Stomach (tissue), 19 donors: ENCODE results near the gene PRMT1. TPM values are rescaled to one million over a fixed set of nuclear protein-coding genes. Genes with fewer than 3 reads are reported as not detected.

Source experiments
- DNase-seq, 2 donors: peaks; one replicate each; pipeline versions ENCODE4 v3.0.0 to v3.0.0-alpha.2; 2013 to 2019
- H3K27ac ChIP-seq, 5 donors: fragments of 200-600 bp in 4 of 5; sonication (generic) in 4 of 5; one replicate each; pipeline ENCODE4 v1.5.1; 2013 to 2019; ENCODE audit warnings: mild to moderate bottlenecking in 1 of 5, moderate library complexity in 1 of 5
- H3K27me3 ChIP-seq, 3 donors: fragments of 200-600 bp; sonication (generic); one replicate each; pipeline ENCODE4 v1.5.1; 2017 to 2019; ENCODE audit warnings: mixed run types in 1 of 3
- H3K36me3 ChIP-seq, 4 donors: fragments of 200-600 bp; sonication (generic); 1 replicate in 3 of 4; 2 replicates in 1 of 4; pipeline ENCODE4 v1.5.1; 2016 to 2019
- H3K4me1 ChIP-seq, 4 donors: fragments of 200-600 bp; sonication (generic); one replicate each; pipeline ENCODE4 v1.5.1; 2016 to 2019
- H3K4me3 ChIP-seq, 4 donors: fragments of 200-600 bp; sonication (generic) in 3 of 4; one replicate each; pipeline ENCODE4 v1.5.1; 2016 to 2019; ENCODE audit warnings: mild to moderate bottlenecking in 1 of 4
- H3K9me3 ChIP-seq, 4 donors: fragments of 200-600 bp; sonication (generic); one replicate each; pipeline ENCODE4 v1.5.1; 2016 to 2019
- CTCF ChIP-seq, 7 experiments: fragments of 450-650 bp in 4 of 7; fragments of 200-600 bp in 3 of 7; sonication (generic) in 3 of 7; IDR thresholded peaks; one replicate each; pipeline ENCODE4 v1.5.1; 2016 to 2019; ENCODE audit warnings: antibody characterized with exemption in 7 of 7, control low read depth in 2 of 7, mild to moderate bottlenecking in 1 of 7
- EP300 ChIP-seq: sonication (generic); formaldehyde crosslinking; IDR thresholded peaks from one replicate; pipeline ENCODE4 v1.6.1; 2017; ENCODE audit warnings: antibody characterized with exemption
- POLR2A ChIP-seq, 4 donors: fragments of 450-650 bp; IDR thresholded peaks; one replicate each; pipeline ENCODE4 v1.6.1; 2016; ENCODE audit warnings: antibody characterized with exemption in 4 of 4, control low read depth in 2 of 4, mild to moderate bottlenecking in 1 of 4, moderate library complexity in 1 of 4
- POLR2AphosphoS5 ChIP-seq, 3 donors: sonication (generic); formaldehyde crosslinking; IDR thresholded peaks; one replicate each; pipeline ENCODE4 v1.6.1; 2016; ENCODE audit warnings: antibody characterized with exemption in 3 of 3
- WGBS, 5 donors: extraction: QIAGEN DNeasy Blood & Tissue Kit in 3 of 5; methylation state at CpG; one replicate each; pipeline versions ENCODE4 v1.1.5 to v1.1.7; 2013 to 2018; 5-methylcytosine and 5-hydroxymethylcytosine counted together
- intact Hi-C: fragments of 100-400 bp; cut with DNase I; formaldehyde crosslinking; loops from one replicate; pipeline ENCODE4 v1.15.1; 2023; ENCODE audit warnings: low total_unique reads
- long read RNA-seq, 10 donors: transcript quantifications; one replicate each; lab custom pipeline, GENCODE V29; 2026
- polyA plus RNA-seq, 3 donors: library from polyadenylated mRNA; stranded (reverse); fragments of 200-250 nt; gene quantifications; one replicate each; pipeline ENCODE4 v1.2.3, GENCODE V29; 2013
- total RNA-seq, 5 donors: library from RNA; depleted of rRNA; stranded (reverse); fragments of >200 nt; gene quantifications; one replicate each; pipeline versions ENCODE4 v1.1.0 to v1.2.3, GENCODE V29; 2014 to 2016
- donor health status: healthy with polysubstance abuse.
- donor health status: Bipolar disorder and iron deficiency.
- donor health status: healthy.

Gene PRMT1
- total RNA-seq (100 to 1,000 TPM in 3 of 5 donors, 10 to 100 TPM in 2; 53.3 to 131 (median 104) TPM), polyA plus RNA-seq (100 to 1,000 TPM; 102 to 111 (median 111) TPM)
- long read RNA-seq, donor 1, transcript PRMT1-201 (10 exons, 1,393 nt) = major isoform, 27 of 30 reads
- long read RNA-seq, donor 1, partial matches to known transcripts = 0 of 30 reads
- long read RNA-seq, donor 1, other reads (novel, unspliced or antisense) = 0 of 30 reads
- long read RNA-seq, donor 2, transcript PRMT1-201 (10 exons, 1,393 nt) = major isoform, 35 of 40 reads
- long read RNA-seq, donor 2, partial matches to known transcripts = 0 of 40 reads
- long read RNA-seq, donor 2, other reads (novel, unspliced or antisense) = 0 of 40 reads
- long read RNA-seq, donor 3, transcript PRMT1-201 (10 exons, 1,393 nt) = major isoform, 25 of 44 reads
- long read RNA-seq, donor 3, partial matches to known transcripts = 15 of 44 reads
- long read RNA-seq, donor 3, other reads (novel, unspliced or antisense) = 0 of 44 reads
- long read RNA-seq, donor 4, transcript PRMT1-201 (10 exons, 1,393 nt) = major isoform, 7 of 7 reads
- long read RNA-seq, donor 4, partial matches to known transcripts = 0 of 7 reads
- long read RNA-seq, donor 4, other reads (novel, unspliced or antisense) = 0 of 7 reads
- long read RNA-seq, donor 5, transcript PRMT1-202 (11 exons, 1,327 nt) = minor isoform, 6 of 69 reads
- long read RNA-seq, donor 5, transcript PRMT1-201 (10 exons, 1,393 nt) = major isoform, 44 of 69 reads
- long read RNA-seq, donor 5, partial matches to known transcripts = 11 of 69 reads
- long read RNA-seq, donor 5, other reads (novel, unspliced or antisense) = 5 of 69 reads
- long read RNA-seq, donor 6, transcript PRMT1-202 (11 exons, 1,327 nt) = minor isoform, 5 of 112 reads
- long read RNA-seq, donor 6, transcript PRMT1-201 (10 exons, 1,393 nt) = major isoform, 88 of 112 reads
- long read RNA-seq, donor 6, partial matches to known transcripts = 7 of 112 reads
- long read RNA-seq, donor 6, other reads (novel, unspliced or antisense) = 6 of 112 reads
- long read RNA-seq, donor 7, transcript PRMT1-201 (10 exons, 1,393 nt) = major isoform, 52 of 60 reads
- long read RNA-seq, donor 7, partial matches to known transcripts = 0 of 60 reads
- long read RNA-seq, donor 7, other reads (novel, unspliced or antisense) = 5 of 60 reads
- long read RNA-seq, donor 8, transcript PRMT1-201 (10 exons, 1,393 nt) = major isoform, 47 of 54 reads
- long read RNA-seq, donor 8, partial matches to known transcripts = 0 of 54 reads
- long read RNA-seq, donor 8, other reads (novel, unspliced or antisense) = 0 of 54 reads
- long read RNA-seq, donor 9, transcript PRMT1-201 (10 exons, 1,393 nt) = major isoform, 30 of 41 reads
- long read RNA-seq, donor 9, partial matches to known transcripts = 5 of 41 reads
- long read RNA-seq, donor 9, other reads (novel, unspliced or antisense) = 0 of 41 reads
- long read RNA-seq, donor 10, transcript PRMT1-201 (10 exons, 1,393 nt) = major isoform, 20 of 26 reads
- long read RNA-seq, donor 10, partial matches to known transcripts = 5 of 26 reads
- long read RNA-seq, donor 10, other reads (novel, unspliced or antisense) = 0 of 26 reads

- intact Hi-C loops = no loop called here
- H3K27me3 ChIP-seq = no peaks in the 10 kb centered on the region
- H3K4me1 ChIP-seq = peaks cover 39 to 61% (median 51%) of the 10 kb centered on the region in 4 donors
- peaks cover 13 to 25% (median 15%) of the 10 kb centered on the region in 4 donors for H3K36me3 ChIP-seq
- TF ChIP-seq CTCF (IDR thresholded peaks at IDR 0.05) = no peak
- TF ChIP-seq POLR2AphosphoS5 (IDR thresholded peaks at IDR 0.05) = peak in 2 of 3 donors; percentile 52 to 77
- peak in 1 of 4 donors; percentile 73 for TF ChIP-seq POLR2A (IDR thresholded peaks at IDR 0.05)
- peak in 1 of 2 donors; percentile 87 for DNase-seq
- WGBS, 5 donors = 0 to 2% (median 1%) methylated on average over 18 to 57 of the region's 57 CpGs
- H3K4me3 ChIP-seq = peak within 1 kb of the TSS; percentile 75 to 99 (median 90)
- no peaks in the 10 kb centered on the region for H3K9me3 ChIP-seq
- peak within 1 kb of the TSS; percentile 84 to 95 (median 93) for H3K27ac ChIP-seq
Measured at GRCh38 chr19:49677231-49677900, at the start of gene PRMT1. Gene PRMT1, plus strand, starts transcription at chr19:49677271. Its CDS starts 10 bp downstream, at chr19:49677281.

DNA sequence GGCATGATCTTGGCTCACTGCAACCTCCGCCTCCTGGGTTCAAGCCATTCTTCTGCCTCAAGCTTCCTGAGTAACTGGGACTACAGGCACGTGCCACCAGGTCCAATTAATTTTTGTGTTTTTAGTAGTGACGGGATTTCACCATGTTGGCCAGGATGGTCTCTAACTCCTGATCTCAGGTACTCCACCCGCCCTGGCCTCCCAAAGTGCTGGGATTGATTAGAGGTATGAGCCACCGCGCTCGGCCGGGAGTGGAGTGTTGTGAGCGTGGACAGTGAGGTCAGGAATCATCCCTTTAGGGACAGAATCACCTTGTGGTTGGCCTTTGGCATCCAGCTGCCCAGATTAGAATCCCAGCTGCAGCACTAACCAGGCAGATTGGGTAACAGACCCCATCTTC lies 47.4 kb upstream of the PRMT1 start:
- no peaks in the 10 kb centered on the region for H3K9me3 ChIP-seq
- no peaks in the 10 kb centered on the region for H3K27me3 ChIP-seq
- WGBS, 5 donors = 87 to 91% (median 89%) methylated on average over 9 of the region's 9 CpGs
- H3K4me3 ChIP-seq = no peak overlapping the region
- no peak for DNase-seq
- H3K27ac ChIP-seq = no peak overlapping the region
- intact Hi-C loops = no loop called here
- TF ChIP-seq POLR2A (IDR thresholded peaks at IDR 0.05) (no peak), EP300 (no peak), POLR2AphosphoS5 (IDR thresholded peaks at IDR 0.05) (no peak), CTCF (IDR thresholded peaks at IDR 0.05) (no peak)
- peaks cover 12 to 36% (median 33%) of the 10 kb centered on the region in 4 donors for H3K36me3 ChIP-seq
- peaks cover 7 to 24% (median 15%) of the 10 kb centered on the region in 4 donors for H3K4me1 ChIP-seq

GRCh38 chr19:49631014-49631588 lies 46.0 kb upstream of the PRMT1 start:
- Histone ChIP-seq H3K9me3 (no peaks in the 10 kb centered on the region), H3K27me3 (no peaks in the 10 kb centered on the region), H3K27ac (peak overlapping the region in 3 of 5 donors; percentile 5 to 48 (median 20)), H3K36me3 (peaks cover 0 to 32% (median 31%) of the 10 kb centered on the region in 4 donors), H3K4me1 (peaks cover 7 to 27% (median 20%) of the 10 kb centered on the region in 4 donors), H3K4me3 (no peak overlapping the region)
- no peak for DNase-seq
- intact Hi-C loops = no loop called here
- TF ChIP-seq CTCF (IDR thresholded peaks at IDR 0.05) (no peak), EP300 (no peak), POLR2AphosphoS5 (IDR thresholded peaks at IDR 0.05) (no peak), POLR2A (IDR thresholded peaks at IDR 0.05) (no peak)
- WGBS, 5 donors = 20 to 32% (median 21%) methylated on average over 8 to 9 of the region's 9 CpGs
